AG04450 (cell line): ENCODE results near the gene MSH5. TPM values are rescaled to one million over a fixed set of nuclear protein-coding genes. Genes with fewer than 3 reads are reported as not detected.

Experiments used
- CTCF ChIA-PET: fragments of 300-600, 350-600 bp; formaldehyde crosslinking; extraction: SDS; loops from one replicate; lab custom pipeline; 2022; ENCODE audit warnings: antibody characterized with exemption, inconsistent platforms; lab: Charles Lee
- POLR2A ChIA-PET: fragments of 350-600 bp; formaldehyde crosslinking; extraction: SDS; loops from one replicate; lab custom pipeline; 2021; ENCODE audit warnings: antibody characterized with exemption, inconsistent platforms; lab: Yijun Ruan, JAX
- DNase-seq: peaks from one replicate; pipeline ENCODE4 v3.0.0-alpha.2; 2011; ENCODE audit warnings: low read depth, low spot score
- H3K27ac ChIP-seq: one replicate; pipeline ENCODE4 v1.5.1; 2012; ENCODE audit warnings: low read depth, low read length, control low read depth
- H3K27me3 ChIP-seq: one replicate; pipeline ENCODE4 v1.6.0; 2012; ENCODE audit warnings: low read length; ENCODE audit not compliant: control insufficient read depth, insufficient read depth
- H3K4me3 ChIP-seq: 2 replicates; pipeline ENCODE4 v1.5.1; 2011; ENCODE audit warnings: mild to moderate bottlenecking, low read depth, low read length, control low read depth
- H3K9me3 ChIP-seq: 2 replicates; pipeline ENCODE4 v1.5.1; 2012; ENCODE audit warnings: low read length; ENCODE audit not compliant: control insufficient read depth, insufficient read depth
- polyA plus RNA-seq: library from polyadenylated mRNA; depleted of rRNA; stranded (reverse); fragments of >200 nt; gene quantifications from 2 replicates; pipeline ENCODE4 v1.2.3, GENCODE V29; 2011
- TF ChIP-seq, protein P1 (sequence below): IDR thresholded peaks from 2 replicates; pipeline ENCODE4 v1.5.1; 2011; ENCODE audit warnings: low read depth, low read length, control low read depth, inconsistent platforms

The MSH5 gene
- polyA plus RNA-seq, 1 experiment: 6.4 TPM

DNA sequence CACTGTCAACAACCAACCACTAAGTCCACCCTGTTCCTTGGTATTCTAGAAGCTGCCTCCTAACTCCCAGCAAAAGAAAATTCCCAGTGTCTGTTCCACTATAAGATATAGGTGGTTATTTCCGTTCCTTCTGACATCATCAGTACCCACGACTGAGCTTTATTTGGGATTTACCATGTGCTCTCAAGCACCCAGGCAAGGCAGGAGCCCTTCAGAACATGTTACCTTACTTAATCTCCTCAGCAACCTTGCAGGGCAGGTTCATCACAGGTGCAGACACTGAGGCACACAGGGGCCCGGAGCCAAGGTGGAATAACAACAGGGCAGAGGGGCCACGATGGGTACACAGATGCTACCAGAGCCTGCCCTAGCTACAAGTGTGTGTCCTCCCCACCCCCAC is 47.5 kb upstream of the MSH5 start:
- Histone ChIP-seq H3K27me3 (no peaks in the 10 kb centered on the region), H3K4me3 (no peak overlapping the region), H3K27ac (no peak overlapping the region), H3K9me3 (no peaks in the 10 kb centered on the region)
- POLR2A ChIA-PET: no interaction called here
- CTCF ChIA-PET: interaction anchor here (0.6 kb wide), 1 partner anchor 11 kb away, joined by 3 read pairs; the partner anchor contains the start of gene ABHD16A
- TF ChIP-seq, protein P1, sequence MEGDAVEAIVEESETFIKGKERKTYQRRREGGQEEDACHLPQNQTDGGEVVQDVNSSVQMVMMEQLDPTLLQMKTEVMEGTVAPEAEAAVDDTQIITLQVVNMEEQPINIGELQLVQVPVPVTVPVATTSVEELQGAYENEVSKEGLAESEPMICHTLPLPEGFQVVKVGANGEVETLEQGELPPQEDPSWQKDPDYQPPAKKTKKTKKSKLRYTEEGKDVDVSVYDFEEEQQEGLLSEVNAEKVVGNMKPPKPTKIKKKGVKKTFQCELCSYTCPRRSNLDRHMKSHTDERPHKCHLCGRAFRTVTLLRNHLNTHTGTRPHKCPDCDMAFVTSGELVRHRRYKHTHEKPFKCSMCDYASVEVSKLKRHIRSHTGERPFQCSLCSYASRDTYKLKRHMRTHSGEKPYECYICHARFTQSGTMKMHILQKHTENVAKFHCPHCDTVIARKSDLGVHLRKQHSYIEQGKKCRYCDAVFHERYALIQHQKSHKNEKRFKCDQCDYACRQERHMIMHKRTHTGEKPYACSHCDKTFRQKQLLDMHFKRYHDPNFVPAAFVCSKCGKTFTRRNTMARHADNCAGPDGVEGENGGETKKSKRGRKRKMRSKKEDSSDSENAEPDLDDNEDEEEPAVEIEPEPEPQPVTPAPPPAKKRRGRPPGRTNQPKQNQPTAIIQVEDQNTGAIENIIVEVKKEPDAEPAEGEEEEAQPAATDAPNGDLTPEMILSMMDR: no peak
- no peak for DNase-seq

GRCh38 chr6:31692886-31693285 is 46.9 kb upstream of the MSH5 start:
- Histone ChIP-seq H3K4me3 (no peak overlapping the region), H3K9me3 (no peaks in the 10 kb centered on the region), H3K27me3 (no peaks in the 10 kb centered on the region), H3K27ac (no peak overlapping the region)
- TF ChIP-seq, protein P1: no peak
- ChIA-PET POLR2A (no interaction called here), CTCF (no interaction called here)
- DNase-seq: no peak

GRCh38 chr6:31693535-31693934 is 46.3 kb upstream of the MSH5 start:
- TF ChIP-seq, protein P1: no peak
- Histone ChIP-seq H3K4me3 (no peak overlapping the region), H3K27me3 (no peaks in the 10 kb centered on the region), H3K27ac (no peak overlapping the region), H3K9me3 (no peaks in the 10 kb centered on the region)
- ChIA-PET CTCF (no interaction called here), POLR2A (no interaction called here)
- no peak for DNase-seq

GRCh38 chr6:31697555-31697954 is 42.2 kb upstream of the MSH5 start:
- Histone ChIP-seq H3K27me3 (no peaks in the 10 kb centered on the region), H3K9me3 (no peaks in the 10 kb centered on the region), H3K27ac (no peak overlapping the region), H3K4me3 (no peak overlapping the region)
- DNase-seq: no peak
- ChIA-PET CTCF (interaction anchor here (0.7 to 1.4 kb wide), 2 partner anchors 109 to 132 kb away, joined by 4 read pairs; partner anchors contain the start of gene LSM2), POLR2A (no interaction called here)
- TF ChIP-seq, protein P1: no peak

DNA sequence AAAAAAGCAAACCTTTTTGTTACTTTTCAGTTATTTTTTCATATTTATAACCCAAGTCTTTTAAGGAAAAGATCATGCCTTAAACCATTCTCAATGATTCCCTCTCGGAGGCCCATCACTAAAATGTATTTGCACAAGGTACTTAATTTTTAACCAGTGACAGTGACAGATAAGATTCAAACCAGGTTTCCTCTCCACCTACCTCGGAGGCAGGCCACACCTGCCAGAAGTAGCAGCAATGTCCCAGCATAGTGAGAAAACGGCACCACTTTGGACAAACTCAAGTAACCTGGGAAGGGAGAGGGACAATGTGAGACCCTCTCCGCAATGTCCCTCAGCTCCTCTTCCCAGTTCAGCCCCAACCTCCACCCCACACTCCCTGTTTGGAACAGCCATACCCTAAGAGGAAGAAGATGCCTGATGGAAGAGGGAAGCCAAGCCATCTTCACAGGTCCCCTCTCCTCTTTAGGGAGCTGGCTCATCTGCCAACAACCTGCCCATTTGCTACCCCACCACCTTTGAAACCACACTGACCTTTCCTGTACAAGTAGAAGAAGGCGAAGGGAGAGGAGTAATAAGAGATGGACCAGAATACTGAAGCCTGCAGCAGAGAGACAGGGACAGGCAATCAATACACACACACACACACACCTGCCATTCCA is 38.9 kb upstream of the MSH5 start:
- ChIA-PET POLR2A (no interaction called here), CTCF (interaction anchor here (1.0 to 1.5 kb wide), 3 partner anchors 10 to 38 kb away, joined by 3 to 4 read pairs (median 3); partner anchors contain the start of gene LY6G5C)
- no peaks in the 10 kb centered on the region for H3K27me3 ChIP-seq
- H3K27ac ChIP-seq: no peak overlapping the region
- no peaks in the 10 kb centered on the region for H3K9me3 ChIP-seq
- no peak for DNase-seq
- TF ChIP-seq, protein P1: no peak
- no peak overlapping the region for H3K4me3 ChIP-seq
